GM12878 (cell line): ENCODE results near the gene GJA5. TPM values are rescaled to one million over a fixed set of nuclear protein-coding genes. Genes with fewer than 3 reads are reported as not detected.

ENCODE experiments used
- ATF2 ChIP-seq: IDR thresholded peaks from 2 replicates; pipeline ENCODE4 v1.6.1; 2012; ENCODE audit warnings: low read length, inconsistent platforms
- BMI1 ChIP-seq: fragments of 450-650 bp; IDR thresholded peaks from 2 replicates; pipeline ENCODE4 v1.6.1; 2016; ENCODE audit warnings: mild to moderate bottlenecking, moderate library complexity, borderline replicate concordance
- GATAD2B ChIP-seq: fragments of 450-650 bp; conservative IDR thresholded peaks from 2 replicates; pipeline ENCODE4 v1.6.1; 2017; ENCODE audit warnings: low read depth, mild to moderate bottlenecking, moderate library complexity
- LARP7 ChIP-seq: fragments of 450-650 bp; IDR thresholded peaks from 2 replicates; pipeline ENCODE4 v1.6.1; 2017; ENCODE audit warnings: mild to moderate bottlenecking
- MLLT1 ChIP-seq: fragments of 450-650 bp; IDR thresholded peaks from 2 replicates; pipeline ENCODE4 v1.6.1; 2016; ENCODE audit warnings: mild to moderate bottlenecking
- PAX8 ChIP-seq: fragments of 450-650 bp; IDR thresholded peaks from 2 replicates; pipeline ENCODE4 v1.6.1; 2017; ENCODE audit warnings: mild to moderate bottlenecking, moderate library complexity
- RELA ChIP-seq: fragments of 450-650 bp; IDR thresholded peaks from 2 replicates; pipeline ENCODE4 v1.8.0; 2014; ENCODE audit warnings: borderline replicate concordance; ENCODE audit not compliant: partially characterized antibody
- RUNX3 ChIP-seq: IDR thresholded peaks from 2 replicates; pipeline ENCODE4 v1.6.1; 2012; ENCODE audit warnings: low read length, inconsistent platforms
- SREBF1 ChIP-seq: IDR thresholded peaks from 2 replicates; pipeline ENCODE4 v1.6.1; 2012; ENCODE audit warnings: mild to moderate bottlenecking, low read length
- TCF7 ChIP-seq: IDR thresholded peaks from 2 replicates; pipeline ENCODE4 v1.6.1; 2014; ENCODE audit warnings: antibody characterized with exemption, borderline replicate concordance
- polyA plus RNA-seq, 11 experiments: library from polyadenylated mRNA; depleted of rRNA in 4 of 11; unstranded in 6 of 11; stranded (reverse) in 5 of 11; fragments of >200 nt; fragmentation: Nextera tagmentation in 4 of 11; fragmentation: Illumina TruSeq in 1 of 11; extraction: Ambion mirVana in 4 of 11; extraction: Trizol in 1 of 11; gene quantifications; 1 replicate in 1 of 11; 2 replicates in 10 of 11; pipeline versions ENCODE4 v1.2.1 to v1.2.3, GENCODE V29; 2011 to 2016; ENCODE audit warnings: inconsistent platforms in 2 of 11, missing spikeins in 2 of 11, low read depth in 1 of 11
- total RNA-seq, 4 experiments: library from RNA; depleted of rRNA in 3 of 4; stranded (reverse); fragments of >200 nt in 3 of 4; fragmentation: Illumina TruSeq in 1 of 4; extraction: Trizol in 1 of 4; gene quantifications; 2 replicates each; pipeline versions ENCODE4 v1.2.1 to v1.2.3, GENCODE V29; 2013 to 2021
- TF ChIP-seq, protein P1 (sequence below): IDR thresholded peaks from 2 replicates; pipeline ENCODE4 v1.6.1; 2011; ENCODE audit warnings: low read depth, mild to moderate bottlenecking, low read length, moderate library complexity, borderline replicate concordance; ENCODE audit errors: extremely low read depth
- TF ChIP-seq, protein P2 (sequence below): IDR thresholded peaks from 2 replicates; pipeline ENCODE4 v1.6.1; 2011; ENCODE audit warnings: borderline replicate concordance, low read depth, mild to moderate bottlenecking, moderate library complexity, mixed read lengths, low read length; ENCODE audit not compliant: insufficient read depth; ENCODE audit errors: extremely low read length
- TF ChIP-seq, protein P3 (sequence below): fragments of 150-350 bp; IDR thresholded peaks from 2 replicates; pipeline ENCODE4 v1.6.1; 2014; ENCODE audit warnings: mild to moderate bottlenecking, low read depth, low read length

GJA5 gene
- total and polyA plus RNA-seq, 10 of the 15 experiments (the other 5 are each of a cell fraction or from before 2014, with no cell fraction given), result not detected

DNA sequence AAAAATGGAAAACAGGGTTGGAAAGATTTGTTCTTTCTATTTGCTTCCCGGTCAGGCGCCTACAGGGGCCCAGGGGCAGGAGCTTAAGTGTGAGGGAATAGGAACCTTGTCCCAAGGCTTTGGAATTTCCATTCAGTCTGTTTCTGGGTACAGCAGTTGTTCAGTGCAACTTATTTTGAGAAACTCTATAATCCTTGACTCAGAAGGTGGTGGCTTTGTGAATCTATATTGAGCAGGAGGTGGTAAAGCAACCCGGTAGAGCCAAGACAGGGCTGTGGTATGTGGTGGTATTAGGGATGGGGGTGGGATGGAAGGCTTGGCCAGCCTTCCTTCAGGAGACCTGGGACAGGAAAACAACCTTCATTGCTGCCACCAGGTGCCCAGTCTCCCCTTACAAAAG lies 20.0 kb downstream of the GJA5 start (continued):
- TF ChIP-seq, protein P1, sequence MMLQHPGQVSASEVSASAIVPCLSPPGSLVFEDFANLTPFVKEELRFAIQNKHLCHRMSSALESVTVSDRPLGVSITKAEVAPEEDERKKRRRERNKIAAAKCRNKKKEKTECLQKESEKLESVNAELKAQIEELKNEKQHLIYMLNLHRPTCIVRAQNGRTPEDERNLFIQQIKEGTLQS, result no peak
- TF ChIP-seq SREBF1 (no peak), GATAD2B (no peak), BMI1 (no peak), TCF7 (no peak), RELA (no peak), LARP7 (no peak), MLLT1 (no peak), RUNX3 (no peak), ATF2 (no peak), PAX8 (no peak)
- TF ChIP-seq, protein P2, sequence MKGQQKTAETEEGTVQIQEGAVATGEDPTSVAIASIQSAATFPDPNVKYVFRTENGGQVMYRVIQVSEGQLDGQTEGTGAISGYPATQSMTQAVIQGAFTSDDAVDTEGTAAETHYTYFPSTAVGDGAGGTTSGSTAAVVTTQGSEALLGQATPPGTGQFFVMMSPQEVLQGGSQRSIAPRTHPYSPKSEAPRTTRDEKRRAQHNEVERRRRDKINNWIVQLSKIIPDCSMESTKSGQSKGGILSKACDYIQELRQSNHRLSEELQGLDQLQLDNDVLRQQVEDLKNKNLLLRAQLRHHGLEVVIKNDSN, result no peak
- TF ChIP-seq, protein P3, sequence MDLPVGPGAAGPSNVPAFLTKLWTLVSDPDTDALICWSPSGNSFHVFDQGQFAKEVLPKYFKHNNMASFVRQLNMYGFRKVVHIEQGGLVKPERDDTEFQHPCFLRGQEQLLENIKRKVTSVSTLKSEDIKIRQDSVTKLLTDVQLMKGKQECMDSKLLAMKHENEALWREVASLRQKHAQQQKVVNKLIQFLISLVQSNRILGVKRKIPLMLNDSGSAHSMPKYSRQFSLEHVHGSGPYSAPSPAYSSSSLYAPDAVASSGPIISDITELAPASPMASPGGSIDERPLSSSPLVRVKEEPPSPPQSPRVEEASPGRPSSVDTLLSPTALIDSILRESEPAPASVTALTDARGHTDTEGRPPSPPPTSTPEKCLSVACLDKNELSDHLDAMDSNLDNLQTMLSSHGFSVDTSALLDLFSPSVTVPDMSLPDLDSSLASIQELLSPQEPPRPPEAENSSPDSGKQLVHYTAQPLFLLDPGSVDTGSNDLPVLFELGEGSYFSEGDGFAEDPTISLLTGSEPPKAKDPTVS, result no peak
